ENCODE measurements around the gene IFT88. TPM values are rescaled to one million over a fixed set of nuclear protein-coding genes. Genes with fewer than 3 reads are reported as not detected.
A peak's percentile ranks its signal among the peaks of the same experiment; 100 is the strongest.

Gene IFT88
- total and polyA plus RNA-seq, 5 donors: 5.8 to 12.9 (median 9.9) TPM

GRCh38 chr13:20708216-20708615, 141.3 kb downstream of the IFT88 start:
- Histone ChIP-seq H3K27ac (ENCODE audit: low read length) (no peak overlapping the region), H3K9me3 (ENCODE audit: control insufficient read depth, low read length) (no peaks in the 10 kb centered on the region)

GRCh38 chr13:20709369-20709768, 142.4 kb downstream of the IFT88 start:
- Histone ChIP-seq H3K9me3 (ENCODE audit: control insufficient read depth, low read length) (no peaks in the 10 kb centered on the region), H3K27me3 (ENCODE audit: control insufficient read depth, insufficient read depth) (no peaks in the 10 kb centered on the region), H3K4me1 (ENCODE audit: control insufficient read depth, insufficient read depth, low read length) (no peaks in the 10 kb centered on the region), H3K4me3 (ENCODE audit: low read length) (no peak overlapping the region), H3K27ac (ENCODE audit: low read length) (no peak overlapping the region)
- intact Hi-C loops (cut with DNase I): loop anchor here in 1 of 4 donors (10.0 kb wide), 1 partner anchor 205 kb away; no protein-coding TSS in a partner anchor
- WGBS: 85% methylated on average over 8 of the region's 8 CpGs
- DNase-seq (no peak), ATAC-seq (no peak)

More at GRCh38 chr13:20708216-20708615, 141.3 kb downstream of the IFT88 start:
- Histone ChIP-seq H3K4me3 (ENCODE audit: low read length) (no peak overlapping the region), H3K4me1 (ENCODE audit: control insufficient read depth, insufficient read depth, low read length) (no peaks in the 10 kb centered on the region), H3K27me3 (ENCODE audit: control insufficient read depth, insufficient read depth) (no peaks in the 10 kb centered on the region)
- intact Hi-C loops (cut with DNase I): loop anchor here in 1 of 4 donors (10.0 kb wide), 1 partner anchor 203 kb away; no protein-coding TSS in a partner anchor
- ATAC-seq: no peak
- no peak for DNase-seq
- WGBS: 74% methylated on average over 2 of the region's 2 CpGs

DNA sequence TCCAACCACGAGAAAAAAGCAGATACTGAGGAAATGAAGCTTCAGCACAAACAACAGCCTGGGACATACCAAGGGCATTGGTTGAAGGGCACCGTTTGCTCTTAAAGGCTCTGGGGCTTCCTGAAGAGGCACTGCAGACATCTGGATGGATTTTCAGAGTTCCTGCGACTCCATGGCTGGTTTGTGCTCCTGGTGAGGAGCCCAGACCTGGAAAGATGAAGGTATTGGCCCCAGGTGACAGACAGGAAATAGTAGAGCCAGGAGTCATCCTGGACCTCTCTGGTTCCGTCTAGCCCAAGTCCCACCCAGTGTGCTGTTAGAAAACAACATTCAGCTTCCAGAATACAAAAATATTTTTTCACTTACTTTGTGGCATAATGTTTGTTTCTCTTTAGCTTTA, 142.8 kb downstream of the IFT88 start:
- H3K4me1 ChIP-seq (ENCODE audit: control insufficient read depth, insufficient read depth, low read length): no peaks in the 10 kb centered on the region
- no peaks in the 10 kb centered on the region for H3K27me3 ChIP-seq (ENCODE audit: control insufficient read depth, insufficient read depth)
- no peaks in the 10 kb centered on the region for H3K9me3 ChIP-seq (ENCODE audit: control insufficient read depth, low read length)
- H3K27ac ChIP-seq (ENCODE audit: low read length): no peak overlapping the region
- no peak overlapping the region for H3K4me3 ChIP-seq (ENCODE audit: low read length)
- no peak for DNase-seq
- 52% methylated on average over 4 of the region's 4 CpGs for WGBS
- no peak for ATAC-seq
- intact Hi-C loops (cut with DNase I): loop anchor here (5.0 to 10.0 kb wide), 6 partner anchors 63 to 215 kb away; partner anchors contain the start of gene EEF1AKMT1 (in 1 of the 4)

- Histone ChIP-seq H3K4me1 (ENCODE audit: control insufficient read depth, insufficient read depth, low read length) (no peaks in the 10 kb centered on the region), H3K27me3 (ENCODE audit: control insufficient read depth, insufficient read depth) (no peaks in the 10 kb centered on the region), H3K4me3 (ENCODE audit: low read length) (no peak overlapping the region), H3K9me3 (ENCODE audit: control insufficient read depth, low read length) (no peaks in the 10 kb centered on the region), H3K27ac (ENCODE audit: low read length) (no peak overlapping the region)
- peak in 1 of 3 donors; percentile 20 for DNase-seq
- ATAC-seq: no peak
- intact Hi-C loops (cut with DNase I): loop anchor here (5.0 to 10.0 kb wide), 5 partner anchors 61 to 213 kb away; partner anchors contain the start of gene EEF1AKMT1 (in 1 of the 4)
- WGBS: 88% methylated on average over 13 of the region's 13 CpGs
Observed at GRCh38 chr13:20711301-20712044, 144.5 kb downstream of the IFT88 start.

GRCh38 chr13:20713014-20713376, 146.0 kb downstream of the IFT88 start:
- intact Hi-C loops (cut with DNase I): loop anchor here (5.0 to 10.0 kb wide), 5 partner anchors 59 to 212 kb away; partner anchors contain the start of gene EEF1AKMT1 (in 1 of the 4)
- no peaks in the 10 kb centered on the region for H3K27me3 ChIP-seq (ENCODE audit: control insufficient read depth, insufficient read depth)
- H3K27ac ChIP-seq (ENCODE audit: low read length): peak overlapping the region; percentile 25
- DNase-seq (peak in 1 of 3 donors; percentile 9), ATAC-seq (no peak)
- H3K9me3 ChIP-seq (ENCODE audit: control insufficient read depth, low read length): no peaks in the 10 kb centered on the region
- 21% methylated on average over 11 of the region's 11 CpGs for WGBS
- H3K4me1 ChIP-seq (ENCODE audit: control insufficient read depth, insufficient read depth, low read length): no peaks in the 10 kb centered on the region
- H3K4me3 ChIP-seq (ENCODE audit: low read length): peak overlapping the region; percentile 41

- no peaks in the 10 kb centered on the region for H3K9me3 ChIP-seq (ENCODE audit: control insufficient read depth, low read length)
- DNase-seq (peak; percentile 63 to 73 (median 71)), ATAC-seq (peak; percentile 38 to 65)
- H3K27me3 ChIP-seq (ENCODE audit: control insufficient read depth, insufficient read depth): no peaks in the 10 kb centered on the region
- H3K4me3 ChIP-seq (ENCODE audit: low read length): no peak overlapping the region
- H3K27ac ChIP-seq (ENCODE audit: low read length): peak overlapping the region; percentile 11
- 31% methylated on average over 11 of the region's 11 CpGs for whole genome bisulfite sequencing
- intact Hi-C loops (cut with DNase I): loop anchor here (5.0 to 10.0 kb wide), 5 partner anchors 59 to 211 kb away; partner anchors contain the start of gene EEF1AKMT1 (in 1 of the 4)
- H3K4me1 ChIP-seq (ENCODE audit: control insufficient read depth, insufficient read depth, low read length): no peaks in the 10 kb centered on the region
Observed at GRCh38 chr13:20713751-20714150, 146.8 kb downstream of the IFT88 start.

DNA sequence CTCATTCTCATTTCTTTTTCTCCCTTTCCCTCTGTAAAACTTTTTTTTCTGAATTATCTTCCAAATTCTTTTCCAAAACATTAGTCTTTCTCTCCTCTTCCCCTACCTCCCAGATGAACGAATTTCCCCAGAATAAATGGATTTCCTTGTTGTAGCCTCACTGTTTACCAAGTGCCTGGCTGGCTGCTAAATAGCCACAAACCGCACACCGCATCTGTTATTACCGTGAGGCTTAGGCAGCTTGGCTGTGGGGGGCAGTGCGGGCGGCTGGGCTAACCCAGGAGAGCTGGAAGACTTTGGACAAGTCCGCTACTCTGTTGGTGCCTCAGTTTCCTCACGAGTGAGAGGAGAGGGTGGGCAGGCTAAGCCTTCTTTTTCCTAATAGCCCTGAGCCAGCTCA, 147.2 kb downstream of the IFT88 start:
- Histone ChIP-seq H3K4me1 (ENCODE audit: control insufficient read depth, insufficient read depth, low read length) (no peaks in the 10 kb centered on the region), H3K4me3 (ENCODE audit: low read length) (no peak overlapping the region), H3K27me3 (ENCODE audit: control insufficient read depth, insufficient read depth) (no peaks in the 10 kb centered on the region), H3K9me3 (ENCODE audit: control insufficient read depth, low read length) (no peaks in the 10 kb centered on the region), H3K27ac (ENCODE audit: low read length) (peak overlapping the region; percentile 38)
- no peak for ATAC-seq
- DNase-seq: no peak
- WGBS: 57% methylated on average over 8 of the region's 8 CpGs
- intact Hi-C loops (cut with DNase I): loop anchor here (5.0 to 10.0 kb wide), 5 partner anchors 58 to 211 kb away; partner anchors contain the start of gene EEF1AKMT1 (in 1 of the 4)

- DNase-seq (peak; percentile 78 to 93 (median 87)), ATAC-seq (peak; percentile 79 to 88)
- intact Hi-C loops (cut with DNase I): loop anchor here (5.0 to 10.0 kb wide), 5 partner anchors 58 to 210 kb away; partner anchors contain the start of gene EEF1AKMT1 (in 1 of the 4)
- Histone ChIP-seq H3K9me3 (ENCODE audit: control insufficient read depth, low read length) (no peaks in the 10 kb centered on the region), H3K4me3 (ENCODE audit: low read length) (no peak overlapping the region), H3K27ac (ENCODE audit: low read length) (peak overlapping the region; percentile 38), H3K4me1 (ENCODE audit: control insufficient read depth, insufficient read depth, low read length) (no peaks in the 10 kb centered on the region), H3K27me3 (ENCODE audit: control insufficient read depth, insufficient read depth) (no peaks in the 10 kb centered on the region)
- WGBS: 39% methylated on average over 9 of the region's 9 CpGs
Observed at GRCh38 chr13:20714563-20715329, 147.8 kb downstream of the IFT88 start.

GRCh38 chr13:20715330-20715712, 148.4 kb downstream of the IFT88 start:
- ATAC-seq: no peak
- WGBS: 66% methylated on average over 6 of the region's 6 CpGs
- H3K4me1 ChIP-seq (ENCODE audit: control insufficient read depth, insufficient read depth, low read length): no peaks in the 10 kb centered on the region

GRCh38 chr13:20716951-20717350, 150.0 kb downstream of the IFT88 start:
- Histone ChIP-seq H3K27me3 (ENCODE audit: control insufficient read depth, insufficient read depth) (no peaks in the 10 kb centered on the region), H3K9me3 (ENCODE audit: control insufficient read depth, low read length) (no peaks in the 10 kb centered on the region), H3K4me3 (ENCODE audit: low read length) (no peak overlapping the region), H3K27ac (ENCODE audit: low read length) (no peak overlapping the region), H3K4me1 (ENCODE audit: control insufficient read depth, insufficient read depth, low read length) (no peaks in the 10 kb centered on the region)
- intact Hi-C loops (cut with DNase I): loop anchor here in 2 of 4 donors (10.0 kb wide), 2 partner anchors 118 to 208 kb away; no protein-coding TSS in a partner anchor
- 68% methylated on average over 15 of the region's 15 CpGs for WGBS
- no peak for ATAC-seq
- peak in 1 of 3 donors; percentile 6 for DNase-seq

More at GRCh38 chr13:20715330-20715712, 148.4 kb downstream of the IFT88 start:
- no peaks in the 10 kb centered on the region for H3K9me3 ChIP-seq (ENCODE audit: control insufficient read depth, low read length)
- intact Hi-C loops (cut with DNase I): loop anchor here in 2 of 4 donors (10.0 kb wide), 2 partner anchors 119 to 209 kb away; no protein-coding TSS in a partner anchor
- no peak overlapping the region for H3K27ac ChIP-seq (ENCODE audit: low read length)
- no peak overlapping the region for H3K4me3 ChIP-seq (ENCODE audit: low read length)
- no peaks in the 10 kb centered on the region for H3K27me3 ChIP-seq (ENCODE audit: control insufficient read depth, insufficient read depth)
- no peak for DNase-seq
